GM18520 (cell line): Measurements from ENCODE around the gene RAVER2.
"Not testable (repeated sequence)": the region's sequence is repeated elsewhere in the genome, so short reads cannot be mapped to it uniquely, and the experiment has no call there.

ENCODE experiments used
- ATAC-seq: cut with Tn5 transposase; IDR thresholded peaks from one replicate; pipeline ENCODE4 v1.9.1; 2021; ENCODE audit not compliant: unreplicated experiment

The RAVER2 gene

DNA sequence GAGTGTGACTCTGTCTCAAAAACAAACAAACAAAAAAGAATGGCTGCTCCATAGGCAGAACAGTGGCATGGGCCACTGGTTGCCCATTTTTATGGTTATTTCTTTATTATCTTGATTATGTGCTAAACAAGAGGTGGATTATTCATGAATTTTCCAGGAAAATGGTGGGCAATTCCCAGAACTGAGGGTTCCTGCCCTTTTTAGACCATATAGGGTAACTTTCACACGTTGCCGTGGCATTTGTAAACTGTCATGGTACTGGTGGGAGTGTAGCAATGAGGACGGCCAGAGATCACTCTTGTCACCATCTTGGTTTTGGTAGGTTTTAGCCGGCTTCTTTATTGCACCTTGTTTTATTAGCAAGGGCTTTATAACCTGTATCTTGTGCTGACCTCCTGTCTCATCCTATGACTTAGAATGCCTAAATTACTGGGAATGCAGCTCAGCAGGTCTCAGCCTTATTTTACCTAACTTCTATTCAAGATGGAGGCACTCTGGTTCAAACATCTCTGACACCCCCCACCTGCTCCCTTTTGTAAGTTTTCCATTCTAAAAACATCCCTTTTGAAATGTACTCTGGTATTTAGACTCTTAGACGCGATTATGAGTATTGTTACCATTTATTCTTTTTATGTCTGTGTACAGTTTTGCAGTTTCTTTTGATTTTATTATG lies 57.1 kb downstream of the RAVER2 start:
- no peak for ATAC-seq

DNA sequence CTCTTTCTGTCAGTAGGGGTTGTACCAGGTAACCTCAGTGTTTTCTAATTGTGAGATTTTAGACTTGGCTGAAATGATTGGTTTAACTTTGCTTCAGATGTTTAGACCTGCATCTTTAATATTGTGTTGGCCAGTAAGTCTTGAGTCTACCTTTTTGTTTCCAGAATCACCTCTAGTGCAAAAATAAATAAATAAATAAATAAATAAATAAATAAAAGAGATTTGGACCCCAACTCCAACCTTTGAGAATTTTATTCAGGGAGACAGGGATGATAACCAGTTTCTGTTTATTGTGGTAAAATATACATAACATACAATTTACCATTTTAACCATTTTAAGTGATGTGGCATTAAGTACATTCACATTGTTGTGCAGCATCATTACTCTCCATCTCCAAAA lies 64.4 kb downstream of the RAVER2 start:
- no peak for ATAC-seq

DNA sequence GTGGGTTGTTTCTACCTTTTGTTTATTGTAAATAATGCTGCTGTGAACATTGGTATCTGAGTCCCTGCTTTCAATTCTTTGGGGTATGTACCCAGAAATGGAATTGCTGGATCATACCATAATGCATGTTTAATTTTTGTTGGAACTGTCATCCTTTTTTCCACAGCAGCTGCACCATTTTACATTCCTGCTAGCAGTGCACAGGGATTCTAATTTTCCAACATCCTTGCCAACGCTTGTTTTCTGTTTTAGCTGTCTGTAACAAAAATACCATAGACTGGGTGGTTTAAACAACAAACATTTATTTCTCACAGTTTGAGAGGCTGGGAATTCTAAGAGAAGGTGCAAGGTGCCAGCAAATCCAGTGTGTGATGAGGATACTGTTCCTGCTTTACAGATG lies 65.1 kb downstream of the RAVER2 start:
- ATAC-seq = no peak

DNA sequence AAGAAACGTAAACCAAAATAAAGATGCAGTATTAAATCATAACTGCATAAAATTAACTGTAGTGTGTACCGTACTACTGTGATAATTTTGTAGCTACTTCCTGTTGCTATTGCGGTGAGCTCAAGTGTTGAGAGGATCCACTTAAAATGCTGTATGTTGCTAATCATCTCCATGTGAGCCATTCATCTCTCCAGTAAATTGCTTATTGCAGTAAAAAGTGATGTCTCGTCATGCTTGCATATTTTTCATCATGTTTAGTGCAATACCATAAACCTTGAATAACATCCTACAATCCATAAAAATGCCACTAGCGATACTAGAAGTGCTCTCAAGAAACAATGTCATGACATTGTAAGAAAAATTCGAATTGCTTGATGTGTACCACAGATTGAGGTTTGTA lies 66.3 kb downstream of the RAVER2 start:
- no peak for ATAC-seq

DNA sequence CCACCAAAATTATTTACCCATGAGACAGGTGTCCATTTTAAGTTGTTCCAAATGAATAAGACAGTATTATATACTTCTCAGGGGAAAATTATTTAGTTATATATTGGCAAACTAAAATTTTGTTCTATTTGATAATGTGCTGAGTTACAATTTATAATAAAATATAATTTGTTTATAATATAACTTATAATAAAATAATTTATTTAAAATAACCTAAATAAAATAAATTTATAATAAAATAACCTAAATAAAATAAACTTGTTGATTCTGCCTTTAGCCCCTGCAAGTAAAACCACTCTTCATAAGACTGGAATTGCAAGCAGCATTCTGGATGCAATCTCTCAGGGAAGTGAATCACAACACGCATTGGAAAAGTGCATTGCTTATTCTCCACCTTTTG lies 69.6 kb downstream of the RAVER2 start:
- no peak for ATAC-seq

DNA sequence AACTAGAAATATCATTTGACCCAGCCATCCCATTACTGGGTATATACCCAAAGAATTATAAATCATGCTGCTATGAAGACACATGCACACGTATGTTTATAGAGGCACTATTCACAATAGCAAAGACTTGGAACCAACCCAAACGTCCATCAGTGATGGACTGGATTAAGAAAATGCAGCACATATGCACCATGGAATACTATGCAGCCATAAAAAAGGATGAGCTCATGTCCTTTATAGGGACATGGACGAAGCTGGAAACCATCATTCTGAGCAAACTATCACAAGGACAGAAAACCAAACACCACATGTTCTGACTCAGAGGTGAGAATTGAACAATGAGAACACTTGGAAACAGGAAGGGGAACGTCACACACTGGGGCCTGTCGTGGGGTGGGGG lies 72.5 kb downstream of the RAVER2 start:
- ATAC-seq = not testable (repeated sequence)

DNA sequence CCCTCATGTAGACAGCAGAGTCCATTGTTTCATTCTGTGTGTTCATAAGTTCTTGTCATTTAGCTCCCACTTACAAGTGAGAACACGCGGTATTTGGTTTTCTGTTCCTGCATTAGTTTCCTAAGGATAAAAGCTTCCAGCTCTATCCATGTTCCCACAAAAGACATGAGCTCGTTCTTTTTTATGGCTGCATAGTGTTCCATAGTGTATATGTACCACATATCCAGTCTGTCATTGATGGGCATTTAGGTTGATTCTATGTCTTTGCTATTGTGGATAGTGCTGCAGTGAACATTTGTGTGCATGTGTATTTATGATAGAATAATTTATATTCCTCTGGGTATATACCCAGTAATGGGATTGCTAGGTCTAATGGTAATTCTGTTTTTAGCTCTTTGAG lies 75.7 kb downstream of the RAVER2 start:
- not testable (repeated sequence) for ATAC-seq

DNA sequence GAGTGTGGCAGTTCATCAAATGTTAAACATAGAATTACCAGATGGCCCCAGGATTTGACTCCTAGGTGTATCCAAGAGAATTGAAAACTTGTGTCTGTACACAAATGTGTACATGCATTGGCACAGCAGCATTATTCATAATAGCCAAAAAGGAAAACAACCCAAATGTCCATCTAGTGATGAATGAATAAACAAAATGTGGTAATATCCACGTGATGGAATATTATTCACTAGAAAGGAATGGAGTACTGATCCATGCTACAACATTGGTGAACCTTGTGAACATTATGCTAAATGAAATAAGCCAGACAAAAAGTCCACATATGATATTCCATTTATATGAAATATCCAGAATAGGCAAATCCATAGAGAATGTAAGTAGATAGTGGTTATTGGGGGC lies 77.7 kb downstream of the RAVER2 start:
- ATAC-seq = no peak

DNA sequence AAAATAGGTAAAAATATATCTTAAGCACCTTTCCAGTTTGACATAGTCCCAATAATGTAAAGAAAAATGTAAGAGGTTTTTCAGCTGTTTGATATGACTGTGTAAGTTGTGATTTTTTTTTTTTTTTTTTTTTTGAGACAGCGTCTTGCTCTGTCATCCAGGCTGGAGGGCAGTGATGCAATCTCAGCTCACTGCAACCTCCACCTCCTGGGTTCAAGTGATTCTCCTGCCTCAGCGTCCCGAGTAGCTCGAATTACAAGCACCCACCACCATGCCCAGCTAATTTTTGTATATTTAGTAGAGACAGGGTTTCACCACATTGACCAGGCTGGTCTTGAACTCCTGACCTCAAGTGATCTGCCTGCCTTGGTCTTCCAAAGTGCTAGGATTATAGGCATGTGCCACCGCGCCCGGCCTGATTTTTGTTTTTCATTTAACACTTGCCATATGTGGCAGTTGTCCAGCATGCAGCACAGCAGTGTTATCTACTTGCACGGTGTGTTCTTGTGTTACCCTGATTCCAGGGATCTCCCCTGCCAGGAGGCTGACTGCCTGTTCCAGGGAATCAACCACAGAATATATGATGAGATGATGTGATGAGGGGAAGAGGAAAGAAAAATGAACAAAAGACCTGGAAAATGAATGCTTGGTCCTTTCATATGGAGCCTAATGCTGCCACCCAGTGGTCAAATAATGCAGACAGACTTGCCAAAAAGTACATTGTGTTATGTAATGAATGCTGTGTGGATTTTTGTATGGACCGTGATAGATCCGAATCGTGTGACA lies 79.0 kb downstream of the RAVER2 start:
- ATAC-seq = peak; percentile 44

DNA sequence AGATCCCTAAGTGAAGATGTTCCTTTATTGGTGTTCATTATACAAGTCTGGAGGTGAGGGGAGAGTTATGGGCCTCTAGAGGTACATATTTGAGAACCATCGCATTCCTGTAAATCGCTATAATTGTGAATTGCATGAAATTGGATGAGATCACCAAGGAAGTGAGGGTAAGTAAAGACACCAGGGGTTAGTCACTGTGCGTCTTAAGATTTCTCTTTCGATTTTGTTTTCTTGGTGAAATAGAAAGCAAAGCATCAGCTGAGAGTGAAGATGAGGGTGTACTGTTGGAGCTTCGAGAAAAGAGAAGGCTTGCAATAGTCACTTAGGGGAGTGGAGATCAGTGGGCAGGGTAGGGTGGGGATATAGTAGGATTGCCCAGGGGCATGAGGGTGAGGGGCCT lies 82.1 kb downstream of the RAVER2 start:
- ATAC-seq = peak; percentile 80

DNA sequence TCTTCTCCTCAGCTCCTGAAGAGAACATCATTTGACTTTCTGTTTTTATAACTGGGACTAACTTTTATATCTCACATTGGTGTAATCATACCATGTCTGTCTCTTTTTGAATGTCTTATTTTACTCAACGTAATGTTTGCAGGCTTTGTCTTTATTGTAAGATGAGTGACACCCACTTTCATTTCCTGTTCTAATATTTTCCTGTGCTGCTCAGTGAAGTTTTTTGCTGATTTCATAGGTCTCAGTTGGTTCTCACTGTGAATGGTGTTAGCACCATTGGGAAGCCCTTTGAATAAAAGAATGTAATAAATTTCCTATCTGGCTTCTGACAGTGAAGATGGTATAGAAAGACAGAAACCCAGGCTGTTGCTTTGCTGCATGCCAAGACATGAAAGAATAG lies 84.0 kb downstream of the RAVER2 start:
- ATAC-seq = no peak

DNA sequence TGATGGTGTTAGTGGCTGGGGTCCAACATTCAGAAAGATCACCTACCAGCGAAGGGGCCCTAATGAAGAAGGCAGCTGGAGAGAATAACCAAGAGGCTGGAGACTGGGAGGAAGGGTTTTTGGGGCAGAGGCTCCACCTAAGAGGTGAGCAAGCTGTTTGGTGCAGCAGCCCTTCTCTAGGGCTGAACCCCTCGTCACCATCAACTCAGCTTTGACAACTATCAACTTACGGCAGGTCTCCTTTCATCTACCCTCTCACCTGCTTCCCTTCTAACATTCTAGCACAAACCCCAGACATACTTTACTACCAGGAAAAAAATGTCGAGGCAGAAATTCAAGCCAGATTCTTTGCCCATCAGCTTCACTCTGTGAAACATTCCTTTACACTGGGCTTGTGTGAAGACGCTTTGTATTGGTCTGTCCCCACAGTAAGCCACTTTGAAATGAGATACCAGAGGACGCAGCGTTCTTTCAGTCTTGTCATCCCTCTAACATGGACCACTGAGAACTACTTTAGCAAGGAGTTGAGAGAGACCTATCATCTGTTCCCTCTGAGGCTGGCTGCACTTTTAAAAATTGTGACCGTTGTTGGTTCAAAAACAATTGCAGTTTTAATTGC lies 84.6 kb downstream of the RAVER2 start:
- no peak for ATAC-seq

DNA sequence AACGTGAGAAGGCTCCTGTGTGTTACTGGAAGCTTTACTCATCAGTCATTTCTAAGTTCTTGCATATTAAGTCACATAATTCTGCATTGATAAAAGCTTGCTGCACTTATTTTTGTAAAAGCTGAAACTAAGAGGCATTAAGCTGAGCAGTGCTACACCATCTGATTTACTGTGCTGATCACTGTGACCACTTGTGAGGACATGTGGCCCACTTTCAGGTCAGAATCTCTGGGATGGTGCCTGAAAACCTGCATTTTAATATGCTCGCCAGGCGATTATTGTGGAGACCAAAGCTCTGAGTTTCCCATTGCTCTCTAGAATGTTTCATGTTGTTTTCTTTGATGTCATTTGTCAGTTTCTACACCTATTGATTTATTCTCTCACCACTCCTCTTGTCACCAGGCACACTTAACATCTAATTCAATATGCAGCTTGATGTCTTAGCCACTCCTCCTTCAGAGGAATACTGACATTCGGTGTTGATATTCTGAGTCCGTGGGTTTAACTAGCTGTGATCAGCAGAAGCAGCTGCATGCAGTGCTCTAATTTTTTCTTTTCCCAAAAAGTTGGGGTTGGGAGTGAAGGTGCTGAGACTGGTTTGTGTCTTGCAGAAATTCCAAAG lies 85.3 kb downstream of the RAVER2 start:
- ATAC-seq = no peak

DNA sequence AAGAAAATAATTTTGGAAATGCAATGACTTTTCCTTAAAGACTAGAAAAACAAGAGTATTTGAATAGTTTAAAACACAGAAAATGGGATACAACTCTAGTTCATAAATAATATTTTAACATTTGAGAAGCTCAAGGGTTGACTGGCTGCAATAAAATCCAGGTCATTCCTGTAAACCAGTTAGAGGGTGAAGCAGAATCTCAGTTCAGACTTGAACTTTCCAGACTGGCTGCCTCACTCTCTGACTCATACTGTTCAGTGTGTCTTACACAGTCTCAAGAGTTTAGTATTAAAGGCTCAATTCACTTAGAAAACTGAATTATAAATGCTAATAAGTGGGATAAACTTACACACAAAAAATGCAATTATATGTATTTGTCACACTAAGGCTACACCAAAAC lies 89.9 kb downstream of the RAVER2 start:
- ATAC-seq = no peak

DNA sequence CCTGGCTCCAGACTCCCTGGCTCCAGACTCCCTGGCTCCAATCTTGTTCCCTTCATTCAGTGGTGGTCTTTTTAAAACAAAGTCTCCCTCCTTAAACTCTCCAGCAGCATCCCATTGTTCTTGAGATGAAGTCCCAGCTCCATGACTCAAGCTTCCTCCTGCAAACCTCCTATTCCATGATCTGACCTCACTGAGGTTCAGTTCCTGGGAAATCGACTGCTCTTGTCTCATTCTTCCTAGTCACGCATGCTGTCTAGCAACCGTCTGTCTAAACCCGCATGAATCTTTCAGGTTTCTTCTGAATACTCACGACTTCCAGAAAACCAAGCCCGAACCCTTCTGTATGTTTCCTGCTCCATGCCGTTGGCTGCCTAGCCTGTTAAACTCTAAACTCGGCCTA lies 91.9 kb downstream of the RAVER2 start:
- ATAC-seq = no peak

DNA sequence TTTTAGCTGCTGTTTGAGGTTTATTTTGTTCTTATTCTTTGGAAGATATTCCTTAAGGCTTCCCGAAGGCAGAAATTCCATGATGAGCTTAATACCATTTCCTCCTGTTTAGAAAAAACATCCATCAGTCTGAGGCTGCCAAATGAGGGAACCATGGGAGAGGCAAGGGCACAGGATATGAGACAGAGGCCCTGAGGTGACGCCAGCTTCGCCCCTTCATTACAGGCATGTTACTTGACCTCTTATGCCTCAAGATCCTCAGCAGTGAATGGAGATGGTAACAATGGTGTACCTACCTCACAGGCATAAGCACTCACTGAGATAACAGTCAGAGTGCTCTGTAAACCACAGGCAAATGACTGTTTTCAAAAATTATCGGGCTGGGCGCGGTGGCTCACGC lies 93.6 kb downstream of the RAVER2 start:
- no peak for ATAC-seq

DNA sequence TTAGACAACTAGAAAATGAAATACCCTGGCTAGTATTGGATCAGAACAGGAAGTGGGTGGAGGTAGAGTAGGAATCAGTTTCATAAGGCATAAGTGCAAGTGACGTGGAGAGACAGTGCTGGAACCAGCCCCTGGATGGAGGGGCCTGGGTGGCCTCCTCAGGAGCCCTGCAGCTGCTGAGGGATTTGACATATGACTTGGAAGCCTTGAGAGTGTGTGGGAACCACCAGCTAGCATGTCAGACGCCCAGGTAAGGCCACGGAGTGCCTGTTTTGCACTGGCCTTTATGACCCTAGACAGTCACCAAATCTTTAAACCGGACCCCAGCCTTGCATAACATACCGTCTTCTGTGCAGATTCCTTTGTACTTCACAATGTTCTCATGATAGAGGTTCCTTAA lies 94.4 kb downstream of the RAVER2 start:
- no peak for ATAC-seq

DNA sequence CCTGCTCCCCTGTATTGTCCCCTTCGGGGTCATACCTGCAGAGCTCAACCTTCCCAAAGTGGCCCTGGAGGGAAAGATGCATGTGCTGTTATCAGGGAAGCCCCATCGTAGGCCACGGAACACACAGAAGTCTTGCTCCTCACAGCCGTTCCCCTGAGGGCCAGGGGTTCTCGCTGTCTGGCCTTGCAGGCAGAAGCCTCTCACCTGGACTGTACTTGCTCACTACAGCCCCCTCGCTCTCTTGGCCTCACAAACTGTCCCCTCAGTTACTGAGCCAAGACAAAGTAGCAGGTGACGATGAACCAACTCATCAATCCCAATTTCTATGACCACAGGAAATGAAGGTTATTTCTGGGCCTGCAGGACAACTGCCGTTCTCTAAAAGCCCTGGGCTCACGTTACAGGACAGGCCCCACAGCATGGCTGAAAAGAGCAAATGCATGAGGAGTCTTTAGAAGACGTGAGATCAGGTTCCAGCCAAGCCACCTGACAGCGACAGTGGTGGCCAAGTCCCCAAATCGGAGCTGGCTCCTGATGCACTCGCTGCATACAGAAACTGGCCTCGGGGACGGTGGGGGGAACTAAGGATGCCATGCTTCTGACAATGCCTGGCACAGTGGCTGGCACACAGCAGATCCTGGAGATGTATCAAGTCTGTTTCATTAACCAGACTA lies 95.0 kb downstream of the RAVER2 start:
- no peak for ATAC-seq

DNA sequence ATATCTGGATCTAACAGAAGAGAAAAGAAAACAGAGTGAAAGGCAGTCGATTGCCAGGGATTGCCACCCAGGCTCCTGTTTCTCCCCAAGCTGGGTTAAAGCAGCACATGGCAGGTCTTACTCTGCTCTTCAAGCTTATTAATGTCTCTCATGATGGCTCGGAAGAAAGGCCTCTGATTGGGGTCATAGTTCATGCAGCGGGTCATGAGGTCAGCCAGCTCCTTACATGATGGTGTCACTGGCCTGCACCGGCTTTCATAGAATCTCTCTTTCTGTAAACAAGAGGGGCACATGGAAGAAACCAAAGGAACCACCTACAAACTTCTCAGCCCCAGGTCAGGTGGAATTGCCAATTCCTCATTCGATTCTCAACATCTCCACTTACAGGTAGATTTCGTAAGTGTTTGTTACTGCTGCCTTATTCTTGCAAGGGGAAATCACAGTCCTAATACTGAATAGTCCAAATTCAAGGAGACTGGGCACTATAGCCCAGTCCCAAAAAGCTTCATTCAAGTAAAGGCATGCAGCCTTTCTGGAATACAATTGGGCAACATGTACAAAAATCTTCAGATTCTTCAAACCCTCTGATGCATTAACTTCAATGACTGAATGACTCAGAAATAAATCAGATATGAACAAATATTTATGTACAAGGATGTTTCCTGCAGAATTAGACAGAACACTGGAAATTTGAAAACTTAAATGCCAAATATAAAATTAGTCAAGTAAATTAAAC lies 96.6 kb downstream of the RAVER2 start:
- ATAC-seq = no peak

DNA sequence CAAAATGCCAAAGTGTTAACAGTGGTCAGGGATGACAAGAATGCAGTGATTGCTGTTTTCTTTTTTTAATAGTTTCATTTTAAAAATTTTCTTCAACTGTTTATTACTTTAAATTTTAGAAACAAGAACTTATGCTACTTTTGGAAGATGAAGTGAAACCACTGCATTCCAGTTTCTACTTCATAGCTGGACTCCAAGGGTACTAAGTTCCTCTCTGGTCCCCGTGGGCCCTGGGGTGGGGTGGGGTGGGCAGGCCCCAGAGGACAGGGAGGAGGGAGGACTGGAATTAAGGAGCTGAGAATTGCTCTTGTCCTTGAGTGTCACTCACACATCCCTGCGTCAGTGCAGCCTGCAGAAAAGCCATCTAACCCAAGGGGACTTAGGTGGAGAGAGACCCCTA lies 97.3 kb downstream of the RAVER2 start:
- no peak for ATAC-seq

DNA sequence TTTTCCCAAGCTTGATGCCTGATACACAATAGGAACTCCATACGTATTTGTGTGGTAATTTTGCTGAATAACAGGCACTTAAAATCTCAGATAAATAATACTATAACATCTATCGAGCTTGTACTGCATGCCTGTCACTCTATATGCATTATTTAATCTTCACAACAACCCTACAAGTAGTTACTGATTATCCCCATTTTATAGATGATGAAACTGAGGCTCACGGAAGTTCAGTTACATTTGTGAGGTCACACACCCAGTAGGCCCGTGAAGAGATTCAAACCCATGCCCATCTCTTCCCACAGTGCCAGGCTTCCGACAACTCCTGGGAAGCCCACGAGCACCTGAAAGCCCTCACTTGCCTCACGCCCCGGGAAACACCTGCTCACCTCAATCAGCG lies 98.8 kb downstream of the RAVER2 start:
- no peak for ATAC-seq
